NCI-H748 (cell line): ENCODE measurements around the gene WWTR1.

Experiments
- DNase-seq: peaks from one replicate; lab custom pipeline; 2025; ENCODE audit not compliant: unreplicated experiment; lab: John Stamatoyannopoulos, UW

The WWTR1 gene

DNA sequence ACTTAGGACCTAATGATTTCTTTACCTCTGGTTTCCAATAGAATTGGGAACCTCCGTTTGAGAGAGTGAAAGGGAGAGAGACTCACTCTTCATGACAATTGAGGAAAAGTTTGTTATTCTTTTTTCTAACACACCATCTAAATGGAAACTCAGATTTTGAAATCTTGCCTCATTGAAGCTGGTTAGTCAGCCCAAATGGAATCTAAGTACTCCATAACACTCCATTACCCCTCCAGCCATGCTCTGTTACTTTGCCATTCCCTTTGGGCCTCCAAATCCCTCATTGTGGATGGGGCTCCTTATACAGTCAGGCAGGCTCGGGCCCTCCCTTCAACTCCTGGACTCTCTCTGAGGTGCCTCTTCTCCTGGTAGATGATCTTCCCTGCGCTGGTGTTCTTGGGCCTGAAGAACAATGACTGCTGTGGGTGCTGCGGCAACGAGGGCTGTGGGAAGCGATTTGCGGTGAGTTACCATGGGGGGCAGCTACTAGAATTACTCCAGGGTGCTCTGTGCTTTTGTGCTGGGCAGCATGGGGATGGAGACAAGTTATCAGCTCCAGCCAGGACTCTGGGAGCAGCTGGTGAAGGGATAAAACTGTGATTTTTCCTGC lies 182.3 kb downstream of the WWTR1 start:
- DNase-seq = no peak

DNA sequence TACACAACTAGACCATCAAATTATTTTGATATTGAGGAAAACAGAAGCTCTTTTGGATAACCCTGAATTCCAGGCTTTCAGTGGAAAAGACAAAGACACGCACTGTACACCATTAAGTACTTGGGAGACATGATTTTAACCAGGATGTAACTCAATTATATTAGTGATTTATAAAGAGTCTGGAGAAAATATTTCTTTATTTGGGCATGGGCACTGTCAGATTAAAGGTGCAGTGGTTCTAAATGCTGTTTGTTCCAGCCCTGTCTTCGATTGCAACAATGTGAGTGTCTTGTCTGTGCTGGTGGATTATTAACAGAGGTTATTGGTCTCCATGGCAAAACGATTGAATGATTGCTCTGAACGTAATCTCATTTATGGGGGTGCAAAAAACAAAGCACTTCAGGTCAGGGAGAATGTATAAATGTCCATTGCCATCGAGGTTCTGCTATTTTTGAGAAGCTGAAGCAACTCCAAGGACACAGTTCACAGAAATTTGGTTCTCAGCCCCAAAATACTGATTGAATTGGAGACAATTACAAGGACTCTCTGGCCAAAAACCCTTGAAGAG lies 183.5 kb downstream of the WWTR1 start, which contains the start of gene TM4SF4:
Gene TM4SF4 (plus strand): TSS at position 448 of the 568 bp plus-strand sequence. CDS start 181 bp downstream, outside the sequence.
- no peak for DNase-seq

DNA sequence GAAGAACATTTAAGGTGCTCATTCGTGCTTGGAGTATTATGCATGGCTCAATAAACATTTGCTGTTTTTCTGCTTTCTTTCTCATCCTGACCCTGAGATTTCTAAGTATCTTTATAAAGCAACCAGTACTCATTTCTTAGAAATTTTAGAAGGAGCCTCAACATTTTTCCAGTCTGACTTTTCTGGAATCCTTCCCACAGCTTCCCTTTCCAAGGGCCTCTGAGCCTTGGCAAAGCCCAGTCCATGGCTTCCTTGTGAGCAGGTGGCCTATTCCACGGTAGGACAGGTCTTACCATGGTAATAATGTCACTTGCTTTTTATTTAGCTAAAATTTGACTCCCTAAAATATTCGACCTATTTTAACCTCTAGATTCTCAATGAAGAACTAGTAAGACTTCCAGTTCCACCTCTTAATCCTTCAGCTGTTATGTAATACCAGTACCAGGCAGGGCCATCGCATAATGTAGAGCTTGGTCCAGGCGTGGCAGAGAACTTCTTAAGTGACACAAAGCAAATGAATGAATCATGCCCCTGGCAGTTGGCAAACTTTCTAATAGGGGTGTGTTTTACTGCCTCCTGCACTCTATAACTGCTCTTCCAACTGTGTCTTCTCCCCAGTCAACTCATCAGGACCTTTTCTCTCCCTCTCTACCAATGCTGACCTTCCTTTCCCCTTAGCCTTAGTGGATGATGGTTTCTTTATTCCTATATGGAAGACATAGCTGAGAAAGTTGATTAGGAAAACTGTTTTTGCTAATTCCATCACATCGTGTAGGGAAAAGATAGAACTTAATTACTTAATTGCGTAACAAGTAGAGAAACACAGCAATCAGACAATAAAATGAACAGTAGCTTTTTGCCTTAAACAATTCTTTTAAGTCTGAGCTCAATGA lies 184.2 kb downstream of the WWTR1 start:
- DNase-seq = no peak

DNA sequence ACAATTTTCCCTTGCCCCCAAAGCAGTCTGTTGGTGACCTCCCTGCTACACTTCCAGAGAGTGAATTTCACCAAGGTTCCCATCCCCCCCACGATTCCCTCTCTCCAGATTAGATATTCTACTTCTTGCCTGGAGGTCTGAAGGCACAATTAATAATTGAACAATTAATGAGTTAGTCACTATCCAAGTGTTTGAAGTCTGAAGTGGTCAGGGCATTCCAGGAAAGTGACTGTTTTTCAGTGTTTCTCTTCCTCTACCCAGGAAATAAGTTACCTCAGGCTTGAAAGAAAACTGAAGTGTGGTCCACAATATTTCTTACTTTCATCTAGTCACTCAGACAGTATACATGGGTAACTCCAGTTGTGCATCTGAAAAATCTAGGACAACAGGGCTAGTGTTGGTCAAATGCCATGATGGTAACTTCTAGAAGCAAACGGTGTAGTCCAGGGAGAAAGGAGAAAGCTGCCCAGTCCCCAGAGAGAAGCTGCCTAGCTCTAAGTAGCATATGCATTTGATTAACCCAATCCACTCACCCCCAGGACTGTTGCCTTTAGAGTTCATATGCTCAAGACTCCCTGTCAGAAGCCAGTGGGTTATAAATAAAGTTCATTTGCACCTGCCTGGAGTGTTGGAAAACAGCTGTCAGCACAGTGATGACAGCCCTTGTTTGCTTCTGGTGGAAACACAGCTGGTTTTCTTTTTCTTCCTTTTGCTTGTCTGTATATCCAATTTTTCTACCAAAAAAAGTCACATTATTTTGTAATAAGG lies 185.6 kb downstream of the WWTR1 start:
- no peak for DNase-seq

DNA sequence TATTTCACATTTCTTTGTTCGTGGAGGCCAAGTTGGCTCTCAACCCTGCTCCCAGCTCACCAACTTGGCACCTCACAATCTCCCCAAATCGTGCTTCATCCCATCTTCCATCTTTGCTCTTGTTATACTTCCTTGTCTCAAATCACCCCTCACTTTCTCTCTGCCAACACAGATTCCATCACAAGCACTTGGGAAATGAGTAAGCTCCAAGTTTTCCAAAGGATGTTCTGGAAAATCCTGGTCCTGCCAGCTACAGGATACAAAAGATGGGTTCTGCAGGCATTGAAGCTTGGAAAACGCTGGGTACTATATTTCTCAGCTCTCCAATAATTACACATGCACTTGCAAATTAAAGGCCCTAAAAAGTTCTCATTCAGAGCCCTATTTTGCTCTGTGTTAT lies 187.4 kb downstream of the WWTR1 start:
- no peak for DNase-seq

DNA sequence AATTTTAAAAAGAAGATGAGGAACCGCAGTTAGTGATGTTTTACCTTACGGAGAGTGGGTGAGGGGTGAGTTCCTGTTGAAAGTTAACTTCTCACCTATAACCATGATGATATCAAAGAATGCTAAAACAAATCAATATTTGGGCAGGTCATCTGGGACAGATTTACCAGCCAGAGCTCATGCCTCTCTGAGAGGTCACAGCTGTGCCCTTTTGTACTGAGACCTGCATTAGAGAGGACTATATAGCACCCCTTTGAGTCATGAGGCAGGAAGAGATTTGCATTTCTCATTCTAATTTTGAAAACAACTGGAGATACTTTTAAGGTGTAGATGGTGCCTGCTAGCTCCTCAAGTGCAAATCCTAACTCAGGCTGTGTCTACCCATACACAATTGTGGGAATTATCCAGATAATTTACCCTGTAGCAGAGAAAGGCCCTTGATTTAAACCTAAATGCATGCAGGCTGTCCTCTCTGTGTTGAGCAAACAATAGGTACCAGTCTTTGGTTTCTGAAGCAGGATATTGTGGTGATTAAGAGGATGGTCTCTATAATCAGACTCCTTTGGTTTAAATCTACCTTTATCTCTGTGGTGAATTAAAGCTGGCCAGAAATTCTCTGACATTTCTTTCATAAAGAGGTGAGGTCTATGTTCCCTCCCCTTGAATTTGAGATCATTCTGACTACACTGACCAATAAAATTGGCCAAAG lies 189.2 kb downstream of the WWTR1 start:
- DNase-seq = no peak
